ENCODE measurements around the gene GTF2F1.
"Not testable (repeated sequence)": the region's sequence is repeated elsewhere in the genome, so short reads cannot be mapped to it uniquely, and the experiment has no call there.

The GTF2F1 gene

DNA sequence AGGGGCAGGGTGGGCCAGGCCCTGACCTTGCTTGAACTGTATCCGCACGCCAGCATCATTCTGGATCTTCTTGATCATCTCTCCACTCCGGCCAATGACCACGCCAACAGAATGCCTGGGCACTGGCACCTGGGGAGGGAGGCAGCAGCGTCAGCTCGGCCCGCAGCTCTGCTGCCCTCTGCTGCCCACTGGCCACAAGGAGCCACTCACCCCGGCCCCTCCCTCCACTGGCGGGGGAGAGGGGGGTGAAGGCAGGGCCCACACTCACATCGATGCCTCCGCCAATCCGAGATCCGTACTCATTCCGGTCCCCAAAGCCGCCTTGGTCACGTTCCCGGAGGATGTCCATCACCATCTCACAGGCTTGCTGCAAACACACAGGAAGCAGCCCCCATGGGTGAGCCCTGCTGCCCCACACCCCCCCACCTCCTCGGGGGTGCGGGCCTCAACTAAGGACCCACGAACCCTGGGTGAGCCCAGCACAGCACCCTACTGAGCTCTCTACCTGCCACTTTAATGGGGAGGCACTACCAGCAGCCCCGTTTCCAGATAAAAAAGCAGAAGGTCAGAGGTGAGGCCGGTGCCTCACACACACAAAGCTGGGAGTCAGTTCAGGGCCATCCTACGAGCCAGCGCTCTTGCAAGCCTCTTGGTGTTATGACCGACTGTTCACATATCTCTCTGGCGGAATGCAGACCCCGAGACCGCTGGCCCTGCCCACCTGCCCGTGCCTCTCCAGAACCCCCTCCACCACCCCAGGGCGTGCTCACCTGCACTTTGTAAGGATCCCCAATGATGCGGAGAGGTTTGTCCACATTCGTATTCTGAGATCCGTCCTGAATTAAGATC, 25.0 kb upstream of the GTF2F1 start:
- DNase-seq (ENCODE audit: low spot score) = peak; percentile 41

GRCh38 chr19:6416658-6417405, 23.9 kb upstream of the GTF2F1 start:
- DNase-seq (ENCODE audit: low spot score) = no peak

DNA sequence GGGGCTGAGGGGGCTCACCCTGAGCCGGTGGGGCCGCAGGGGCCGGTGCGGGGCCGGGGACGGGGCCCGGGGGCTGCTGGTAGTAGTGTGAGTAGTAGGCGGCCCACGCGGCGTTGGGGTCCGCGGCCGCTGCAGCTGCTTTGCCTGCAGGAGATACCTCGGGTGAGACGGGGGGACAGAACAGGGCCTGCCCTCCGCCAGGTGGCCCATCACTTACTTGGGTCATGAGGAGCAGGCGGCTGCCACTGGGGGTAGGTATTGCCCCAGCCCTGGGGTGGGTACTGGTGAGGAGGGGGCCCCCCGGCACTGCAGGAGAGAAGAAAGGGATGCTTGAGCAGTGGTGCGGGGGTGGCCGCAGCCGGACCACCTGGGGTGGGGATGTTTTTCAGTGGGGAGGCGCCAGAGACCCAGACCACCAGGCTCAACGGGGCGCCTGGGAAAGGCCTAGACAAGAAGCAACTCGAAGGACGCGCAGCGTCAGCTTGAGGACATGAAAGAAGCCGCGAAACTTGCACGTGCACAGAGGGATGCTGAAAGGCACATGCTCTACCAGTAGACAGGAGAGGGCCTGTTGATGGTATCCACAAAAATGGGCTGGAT, 22.7 kb upstream of the GTF2F1 start:
- DNase-seq (ENCODE audit: low spot score) = no peak

DNA sequence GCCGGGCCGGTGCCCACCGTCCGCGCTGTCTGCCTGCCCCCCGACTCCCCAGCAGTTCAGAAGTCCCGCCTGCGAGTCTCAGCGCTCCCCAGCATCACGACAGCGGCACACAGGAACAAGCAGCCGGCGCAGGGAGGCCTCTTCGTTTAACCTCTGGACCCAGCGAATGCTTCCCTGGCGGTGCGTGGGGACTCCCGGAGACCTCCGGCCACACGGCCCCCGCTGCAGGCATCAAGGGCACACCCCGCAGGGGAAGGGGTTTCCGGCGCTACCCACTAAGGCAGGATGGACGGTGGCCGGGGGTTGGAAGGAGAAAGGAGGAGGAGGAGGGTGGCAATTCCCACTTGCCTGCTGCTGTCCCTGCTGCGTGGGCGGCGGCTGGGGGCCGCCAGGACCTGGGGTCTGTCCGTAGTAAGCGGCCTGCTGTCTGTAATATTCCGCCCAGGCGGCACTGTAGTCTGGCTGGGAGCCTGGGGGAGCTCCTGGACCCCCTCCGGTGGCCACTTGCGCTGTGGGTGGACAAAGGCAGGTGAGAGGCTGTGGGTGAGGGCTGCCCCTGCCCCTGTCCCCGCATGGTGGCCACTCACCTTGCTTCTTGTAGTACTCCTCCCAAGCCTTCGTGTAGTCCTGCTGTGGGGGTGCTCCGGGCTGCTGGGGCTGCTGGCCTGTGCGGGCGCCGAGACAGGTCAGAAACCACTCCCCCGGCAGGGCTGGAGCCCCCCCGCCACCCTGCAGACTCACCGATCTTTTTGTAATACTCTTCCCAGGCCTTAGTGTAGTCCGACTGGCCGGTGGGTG, 22.0 kb upstream of the GTF2F1 start:
- DNase-seq (ENCODE audit: low spot score) = no peak

GRCh38 chr19:6413721-6414643, 21.0 kb upstream of the GTF2F1 start:
- DNase-seq (ENCODE audit: low spot score) = no peak

DNA sequence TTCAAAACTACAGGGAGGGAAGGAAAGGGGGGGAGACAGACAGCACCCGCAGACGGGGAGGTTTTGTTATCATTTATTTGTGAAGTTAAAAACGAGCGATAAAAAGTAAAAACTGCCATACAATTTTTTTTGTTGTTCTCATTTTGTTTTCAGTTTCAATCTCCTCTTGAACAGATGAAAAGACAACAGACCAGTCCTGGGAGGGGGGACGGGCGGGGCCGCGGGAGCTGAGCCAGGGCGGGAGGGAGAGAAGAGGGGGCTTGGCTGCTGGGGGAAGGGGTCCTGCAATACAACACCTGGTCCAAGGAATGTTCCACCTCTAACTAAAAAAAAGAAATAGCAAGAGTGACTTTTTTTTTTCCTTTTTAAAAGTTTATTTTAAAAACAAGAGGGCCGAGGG, 20.3 kb upstream of the GTF2F1 start:
- no peak for DNase-seq (ENCODE audit: low spot score)

DNA sequence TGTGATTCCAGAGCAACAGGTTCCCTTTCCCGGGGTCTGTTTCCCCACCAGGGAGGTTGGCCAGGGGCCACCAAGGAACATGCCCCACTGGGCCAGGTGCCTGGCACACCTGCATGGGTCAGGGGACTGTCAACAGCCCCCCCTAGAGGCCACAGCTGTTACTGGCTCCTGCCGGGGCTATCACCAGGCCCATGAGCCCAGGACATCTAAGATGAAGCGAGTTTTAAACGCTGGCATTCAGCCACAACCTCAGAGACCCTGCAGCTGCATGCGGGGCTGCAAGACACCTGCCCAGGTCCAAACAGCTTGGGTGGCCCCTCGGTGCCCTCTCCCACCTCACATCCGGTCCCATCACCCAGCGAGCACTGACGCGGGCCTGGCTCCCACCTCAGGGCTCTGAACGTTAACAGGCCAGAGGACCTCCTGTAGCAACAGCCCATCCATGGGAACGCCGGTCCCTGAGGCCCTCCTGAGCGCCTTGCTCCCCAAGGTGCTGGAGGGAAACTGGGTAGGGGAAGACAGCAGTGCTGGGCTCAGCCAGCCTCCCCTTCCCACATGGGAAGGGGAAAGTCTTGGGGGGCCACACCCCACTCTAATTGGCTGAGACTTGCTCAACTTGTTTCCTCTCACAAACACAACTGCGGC, 19.6 kb upstream of the GTF2F1 start:
- peak; percentile 83 for DNase-seq (ENCODE audit: low spot score)

GRCh38 chr19:6412061-6412446, 19.1 kb upstream of the GTF2F1 start:
- DNase-seq (ENCODE audit: low spot score) = no peak

DNA sequence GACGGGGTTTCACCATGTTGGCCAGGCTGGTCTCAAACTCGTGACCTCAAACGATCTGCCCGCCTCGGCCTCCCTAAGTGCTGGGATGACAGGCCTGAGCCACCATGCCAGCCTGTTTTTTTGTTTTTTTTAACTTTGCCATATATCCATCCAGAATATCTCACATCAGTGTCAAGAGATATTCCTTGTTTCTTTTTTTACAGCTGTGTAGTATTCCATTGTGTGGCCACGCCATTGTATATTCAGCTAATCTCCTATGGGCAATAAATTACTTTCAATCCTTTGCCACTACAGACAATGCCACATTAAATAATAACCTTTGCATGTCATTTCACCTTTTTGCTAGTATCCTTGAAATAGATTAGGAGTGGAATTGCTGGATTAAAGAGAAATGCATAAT, 16.4 kb upstream of the GTF2F1 start:
- no peak for DNase-seq (ENCODE audit: low spot score)

GRCh38 chr19:6406401-6406800, 13.4 kb upstream of the GTF2F1 start:
- no peak for DNase-seq (ENCODE audit: low spot score)

GRCh38 chr19:6402837-6403608, 10.1 kb upstream of the GTF2F1 start:
- no peak for DNase-seq (ENCODE audit: low spot score)

- DNase-seq (ENCODE audit: low spot score) = no peak
These were observed 9.1 kb upstream of the GTF2F1 start for GRCh38 chr19:6402058-6402457.

- not testable (repeated sequence) for DNase-seq (ENCODE audit: low spot score)
These were observed 7.3 kb upstream of the GTF2F1 start for GRCh38 chr19:6400062-6400944.

DNA sequence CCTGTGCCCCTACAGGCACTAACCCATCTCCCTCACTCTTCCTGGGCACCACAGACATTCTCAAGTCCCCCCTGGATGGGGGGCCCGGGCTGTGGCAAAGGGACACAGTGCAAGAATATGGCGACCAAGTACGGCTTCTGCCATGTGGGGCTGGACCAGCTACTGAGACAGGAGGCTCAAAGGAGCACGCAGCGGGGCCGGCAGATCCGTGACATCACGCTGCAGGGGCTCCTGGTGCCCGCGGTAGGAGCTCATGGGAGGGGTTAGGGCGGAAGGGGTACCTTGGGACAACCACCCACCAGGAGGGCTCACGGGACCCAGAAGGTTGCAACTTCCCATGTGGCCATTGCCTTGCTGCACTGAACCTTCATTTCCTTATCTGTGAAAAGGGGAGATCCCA, 3.3 kb upstream of the GTF2F1 start:
- no peak for DNase-seq (ENCODE audit: low spot score)

DNA sequence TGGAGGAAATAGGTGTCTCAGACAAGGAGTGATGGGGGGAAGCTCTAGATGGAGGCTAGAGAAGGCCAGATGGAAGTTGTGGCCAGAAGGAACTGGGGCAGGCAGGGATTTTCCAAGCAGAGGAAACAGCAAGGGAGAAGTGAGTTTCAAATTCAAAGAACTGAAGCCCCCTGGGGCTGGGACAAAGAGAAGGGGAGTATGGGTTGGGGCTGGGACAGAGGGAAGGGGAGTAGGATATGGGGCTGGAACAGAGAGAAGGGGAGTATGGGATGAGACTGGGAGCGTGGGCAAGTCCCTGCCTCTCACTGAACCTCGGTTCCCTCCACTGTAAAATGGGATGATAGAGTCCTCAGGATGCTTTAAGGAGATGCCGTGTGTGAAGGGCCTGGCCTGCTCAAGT, 1.9 kb upstream of the GTF2F1 start:
- no peak for DNase-seq (ENCODE audit: low spot score)

GRCh38 chr19:6393983-6394412, 1.0 kb upstream of the GTF2F1 start:
- peak; percentile 72 for DNase-seq (ENCODE audit: low spot score)

DNA sequence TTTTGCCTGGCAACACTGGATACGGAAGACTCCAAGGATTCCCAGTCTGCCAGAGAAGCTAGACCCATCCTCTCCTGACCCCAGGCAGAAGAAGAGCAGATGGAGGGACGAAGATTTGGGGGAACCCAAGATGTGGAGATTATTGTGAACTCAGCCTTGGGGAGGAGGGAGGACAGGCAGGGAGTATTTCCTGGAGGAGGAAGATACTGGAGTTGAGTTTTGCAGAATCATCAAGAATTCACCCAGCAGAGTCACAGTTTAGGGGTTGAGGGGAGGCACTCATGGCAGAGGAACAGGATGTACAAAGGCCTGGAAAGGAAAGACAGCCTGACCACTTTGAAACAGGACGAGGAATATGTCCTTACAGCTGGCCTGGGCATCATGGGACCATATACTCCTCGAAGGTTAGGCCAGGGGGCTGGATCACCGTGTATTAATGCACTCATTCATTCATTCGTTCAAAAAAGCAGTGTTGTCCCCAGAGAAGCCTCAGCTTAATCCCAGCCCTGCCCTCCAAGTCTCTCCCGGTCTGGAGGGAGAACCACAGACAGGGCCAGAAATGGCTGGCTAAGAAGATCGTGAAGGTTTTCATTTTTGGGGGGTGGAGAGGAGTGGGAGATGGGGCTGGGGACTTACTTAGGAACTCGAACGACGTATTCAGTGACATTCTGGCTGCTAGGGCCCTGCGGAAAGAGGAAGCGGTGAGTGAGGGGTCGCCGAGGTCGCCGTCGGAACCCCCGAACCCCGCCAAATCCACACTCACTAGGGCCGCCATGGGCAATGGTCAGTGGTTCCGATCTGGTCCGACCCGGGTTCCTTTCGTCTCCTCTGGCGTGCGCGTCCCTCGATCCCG, 517 bp downstream of the GTF2F1 start:
- no peak for DNase-seq (ENCODE audit: low spot score)

GRCh38 chr19:6387372-6387771, 5.6 kb downstream of the GTF2F1 start:
- DNase-seq (ENCODE audit: low spot score) = no peak
